ENCODE results near the gene HMGXB3. TPM values are rescaled to one million over a fixed set of nuclear protein-coding genes. Genes with fewer than 3 reads are reported as not detected.

The HMGXB3 gene
- total RNA-seq, 3 donors from 2014 or later (not counting 1 experiment from before 2014, with no cell fraction given) = 39.0 to 46.5 (median 45.8) TPM

- ATAC-seq (no peak), DNase-seq (no peak)
- Mint-ChIP-seq H3K27me3 (ENCODE audit: low read depth in 2 of 2) (peaks cover 0 to 5% of the 10 kb centered on the region in 2 donors), H3K36me3 (peaks cover 74% of the 10 kb centered on the region), H3K9me3 (no peaks in the 10 kb centered on the region), H3K4me3 (no peak overlapping the region), H3K27ac (no peak overlapping the region), H3K4me1 (peaks cover 0 to 6% of the 10 kb centered on the region in 2 donors)
- TF ChIP-seq CTCF (IDR thresholded peaks at IDR 0.05) = no peak
- Histone ChIP-seq H3K4me3 (ENCODE audit: low read length) (no peak overlapping the region), H3K27ac (ENCODE audit: low read length) (no peak overlapping the region), H3K27me3 (ENCODE audit: control insufficient read depth, insufficient read depth, low read length) (no peaks in the 10 kb centered on the region), H3K4me1 (ENCODE audit: control insufficient read depth, insufficient read depth, low read length) (no peaks in the 10 kb centered on the region), H3K9me3 (ENCODE audit: control insufficient read depth, insufficient read depth, low read length) (no peaks in the 10 kb centered on the region), H3K36me3 (ENCODE audit: control insufficient read depth, insufficient read depth, low read length) (peaks cover 84% of the 10 kb centered on the region)
- intact Hi-C loops (cut with micrococcal nuclease) = no loop called here
- 76% methylated on average over 7 of the region's 7 CpGs for WGBS (ENCODE audit: insufficient coverage)
Observed at GRCh38 chr5:150035139-150035895, 34.8 kb downstream of the HMGXB3 start.

- no peak overlapping the region for H3K4me3 Mint-ChIP-seq
- Histone ChIP-seq H3K9me3 (ENCODE audit: control insufficient read depth, insufficient read depth, low read length) (no peaks in the 10 kb centered on the region), H3K4me1 (ENCODE audit: control insufficient read depth, insufficient read depth, low read length) (no peaks in the 10 kb centered on the region), H3K27ac (ENCODE audit: low read length) (no peak overlapping the region), H3K27me3 (ENCODE audit: control insufficient read depth, insufficient read depth, low read length) (no peaks in the 10 kb centered on the region), H3K36me3 (ENCODE audit: control insufficient read depth, insufficient read depth, low read length) (peaks cover 84% of the 10 kb centered on the region), H3K4me3 (ENCODE audit: low read length) (no peak overlapping the region)
- intact Hi-C loops (cut with micrococcal nuclease) = no loop called here
- H3K27ac Mint-ChIP-seq = no peak overlapping the region
- H3K27me3 Mint-ChIP-seq (ENCODE audit: low read depth in 2 of 2) = peaks cover 6 to 14% of the 10 kb centered on the region in 2 donors
- ATAC-seq (no peak), DNase-seq (no peak)
- no peaks in the 10 kb centered on the region for H3K9me3 Mint-ChIP-seq
- H3K4me1 Mint-ChIP-seq = peaks cover 0 to 6% of the 10 kb centered on the region in 2 donors
- peaks cover 84% of the 10 kb centered on the region for H3K36me3 Mint-ChIP-seq
- 99% methylated on average over 9 of the region's 9 CpGs for WGBS (ENCODE audit: insufficient coverage)
- no peak for TF ChIP-seq CTCF (IDR thresholded peaks at IDR 0.05)
Observed at GRCh38 chr5:150036513-150036912, 36.0 kb downstream of the HMGXB3 start.

- H3K27me3 Mint-ChIP-seq (ENCODE audit: low read depth in 2 of 2) = peaks cover 13 to 19% of the 10 kb centered on the region in 2 donors
- Histone ChIP-seq H3K4me1 (ENCODE audit: control insufficient read depth, insufficient read depth, low read length) (peaks cover 6% of the 10 kb centered on the region), H3K9me3 (ENCODE audit: control insufficient read depth, insufficient read depth, low read length) (no peaks in the 10 kb centered on the region), H3K36me3 (ENCODE audit: control insufficient read depth, insufficient read depth, low read length) (peaks cover 85% of the 10 kb centered on the region), H3K27me3 (ENCODE audit: control insufficient read depth, insufficient read depth, low read length) (peaks cover 3% of the 10 kb centered on the region), H3K27ac (ENCODE audit: low read length) (no peak overlapping the region), H3K4me3 (ENCODE audit: low read length) (no peak overlapping the region)
- TF ChIP-seq CTCF (IDR thresholded peaks at IDR 0.05) = no peak
- H3K4me3 Mint-ChIP-seq = no peak overlapping the region
- H3K36me3 Mint-ChIP-seq = peaks cover 80% of the 10 kb centered on the region
- intact Hi-C loops (cut with micrococcal nuclease) = no loop called here
- no peak for DNase-seq
- no peak overlapping the region for H3K27ac Mint-ChIP-seq
- no peak for ATAC-seq
- peaks cover 17 to 22% of the 10 kb centered on the region in 2 donors for H3K4me1 Mint-ChIP-seq
- WGBS (ENCODE audit: insufficient coverage) = 86% methylated on average over 2 of the region's 2 CpGs
- no peaks in the 10 kb centered on the region for H3K9me3 Mint-ChIP-seq
Observed at GRCh38 chr5:150038547-150038946, 38.0 kb downstream of the HMGXB3 start.

All from natural killer cell (primary cell).